ENCODE measurements around the gene NECTIN1.

NECTIN1 gene

GRCh38 chr11:119727523-119728151 is 1.4 kb downstream of the NECTIN1 start:
- DNase-seq (ENCODE audit: extremely low spot score): peak; percentile 64
- CTCF ChIA-PET: interaction anchor here (0.9 to 2.4 kb wide), 13 partner anchors 11 to 371 kb away, joined by 3 to 29 read pairs (median 4); no protein-coding TSS in a partner anchor
- POLR2A ChIA-PET: interaction anchor here (3.0 kb wide), 1 partner anchor 54 kb away, joined by 11 read pairs; no protein-coding TSS in a partner anchor
- peak; percentile 51 for TF ChIP-seq CTCF (IDR thresholded peaks at IDR 0.05; ENCODE audit: control extremely low read depth, extremely low read depth, low read depth, missing control alignments)

DNA sequence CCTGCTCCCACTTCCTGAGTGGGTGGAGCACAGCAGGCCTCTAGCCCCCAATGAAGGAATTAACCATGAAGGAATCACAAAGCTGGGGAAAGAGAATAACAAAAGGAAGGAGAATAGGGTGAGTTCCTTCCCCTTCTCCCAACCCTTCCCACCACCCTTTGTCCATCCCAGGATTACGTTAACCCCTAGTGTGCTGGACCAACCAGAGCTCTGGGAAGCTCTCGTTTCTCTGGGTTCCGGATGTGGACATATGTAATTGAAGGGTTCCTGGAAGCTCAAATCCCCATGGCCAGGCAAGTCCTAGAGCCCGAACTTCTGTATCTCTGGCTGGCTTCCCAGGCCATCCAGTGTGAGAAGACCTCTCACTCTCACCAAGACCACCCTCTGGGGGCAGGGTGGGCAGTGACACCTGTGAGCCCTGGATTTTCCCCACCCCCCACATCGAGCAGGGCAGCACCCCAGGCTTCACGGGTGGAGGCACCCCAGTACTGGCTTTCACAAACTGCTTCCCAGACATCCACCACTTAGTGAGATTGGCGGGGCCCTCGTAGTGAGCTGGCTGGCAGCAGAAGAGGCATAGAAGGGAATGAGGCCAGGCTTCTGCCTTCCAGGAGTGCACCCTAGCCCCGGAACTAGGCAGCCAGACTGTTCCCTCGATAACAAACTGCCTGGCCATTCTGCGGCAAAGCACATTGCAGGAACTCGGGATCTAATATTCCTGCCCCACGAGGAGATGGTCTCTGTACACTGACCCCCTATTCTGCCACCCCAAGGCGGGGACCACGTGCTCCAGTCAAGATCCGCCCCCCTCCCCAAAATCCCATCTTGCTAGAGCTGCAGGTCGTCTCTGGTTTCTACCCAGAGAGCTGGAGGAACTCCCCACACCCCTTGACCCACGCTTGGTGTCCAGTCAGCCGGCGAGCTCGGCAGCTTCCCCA is 2.1 kb downstream of the NECTIN1 start:
- ChIA-PET CTCF (interaction anchor here (0.8 to 2.0 kb wide), 12 partner anchors 11 to 370 kb away, joined by 3 to 10 read pairs (median 4); no protein-coding TSS in a partner anchor), POLR2A (interaction anchor here (3.0 kb wide), 1 partner anchor 53 kb away, joined by 11 read pairs; no protein-coding TSS in a partner anchor)
- TF ChIP-seq CTCF (IDR thresholded peaks at IDR 0.05; ENCODE audit: control extremely low read depth, extremely low read depth, low read depth, missing control alignments): no peak
- no peak for DNase-seq (ENCODE audit: extremely low spot score)

DNA sequence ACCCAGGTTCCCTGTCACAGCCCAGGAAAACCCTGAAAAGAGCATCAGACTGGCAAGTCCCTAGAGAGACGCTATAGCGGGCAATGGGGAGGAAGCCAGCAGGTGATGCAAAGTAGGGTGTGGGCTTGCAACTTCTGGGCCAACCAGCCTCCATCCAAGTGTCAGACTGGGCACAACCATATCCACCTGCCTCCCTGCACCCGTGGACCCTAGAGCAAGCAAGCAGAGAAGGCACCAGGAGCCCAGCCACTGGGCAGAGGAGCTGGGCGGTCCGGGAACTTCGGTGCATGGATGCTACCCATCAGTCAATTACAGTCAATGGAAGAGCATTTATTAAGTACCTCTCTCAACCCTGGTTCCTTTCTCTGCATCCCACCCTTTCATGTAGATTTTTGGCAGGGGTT is 2.8 kb downstream of the NECTIN1 start:
- DNase-seq (ENCODE audit: extremely low spot score): no peak
- ChIA-PET POLR2A (no interaction called here), CTCF (interaction anchor here (0.8 to 2.0 kb wide), 3 partner anchors 11 to 52 kb away, joined by 3 to 10 read pairs (median 6); no protein-coding TSS in a partner anchor)
- no peak for TF ChIP-seq CTCF (IDR thresholded peaks at IDR 0.05; ENCODE audit: control extremely low read depth, extremely low read depth, low read depth, missing control alignments)

GRCh38 chr11:119724956-119725355 is 4.0 kb downstream of the NECTIN1 start:
- TF ChIP-seq CTCF (IDR thresholded peaks at IDR 0.05; ENCODE audit: control extremely low read depth, extremely low read depth, low read depth, missing control alignments): no peak
- POLR2A ChIA-PET: no interaction called here
- CTCF ChIA-PET: interaction anchor here (0.7 to 2.2 kb wide), 3 partner anchors 15 to 57 kb away, joined by 3 to 7 read pairs (median 3); no protein-coding TSS in a partner anchor
- no peak for DNase-seq (ENCODE audit: extremely low spot score)

- no peak for DNase-seq (ENCODE audit: extremely low spot score)
- ChIA-PET POLR2A (interaction anchor here (0.7 kb wide), 1 partner anchor 322 kb away, joined by 3 read pairs; no protein-coding TSS in a partner anchor), CTCF (interaction anchor here (1.4 to 2.5 kb wide), 4 partner anchors 16 to 56 kb away, joined by 3 to 11 read pairs (median 6); no protein-coding TSS in a partner anchor)
- TF ChIP-seq CTCF (IDR thresholded peaks at IDR 0.05; ENCODE audit: control extremely low read depth, extremely low read depth, low read depth, missing control alignments): no peak
These were observed 5.1 kb downstream of the NECTIN1 start for GRCh38 chr11:119723952-119724325.

Measured in GM10248 (cell line).